ENCODE results near the gene GCAT.

DNA sequence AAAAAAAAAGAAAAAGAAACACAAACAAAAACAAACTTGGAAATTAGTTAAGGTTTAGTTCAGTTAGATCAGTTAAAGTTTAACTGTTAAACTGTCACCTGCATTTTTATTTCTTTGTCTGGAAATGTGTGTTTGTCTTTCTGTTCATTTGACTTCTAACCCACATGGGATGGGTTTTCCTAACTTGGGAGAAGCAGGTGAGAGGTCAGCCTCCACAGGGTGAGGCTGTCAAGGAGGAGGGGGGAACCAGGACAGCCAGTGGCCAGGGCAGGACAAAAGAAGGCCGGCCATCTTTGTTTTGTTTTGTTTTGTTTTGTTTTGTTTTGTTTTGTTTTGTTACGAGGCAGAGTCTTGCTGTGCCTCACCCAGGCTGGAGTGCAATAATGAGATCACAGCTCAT is 13.4 kb upstream of the GCAT start:
- TF ChIP-seq, protein P1, sequence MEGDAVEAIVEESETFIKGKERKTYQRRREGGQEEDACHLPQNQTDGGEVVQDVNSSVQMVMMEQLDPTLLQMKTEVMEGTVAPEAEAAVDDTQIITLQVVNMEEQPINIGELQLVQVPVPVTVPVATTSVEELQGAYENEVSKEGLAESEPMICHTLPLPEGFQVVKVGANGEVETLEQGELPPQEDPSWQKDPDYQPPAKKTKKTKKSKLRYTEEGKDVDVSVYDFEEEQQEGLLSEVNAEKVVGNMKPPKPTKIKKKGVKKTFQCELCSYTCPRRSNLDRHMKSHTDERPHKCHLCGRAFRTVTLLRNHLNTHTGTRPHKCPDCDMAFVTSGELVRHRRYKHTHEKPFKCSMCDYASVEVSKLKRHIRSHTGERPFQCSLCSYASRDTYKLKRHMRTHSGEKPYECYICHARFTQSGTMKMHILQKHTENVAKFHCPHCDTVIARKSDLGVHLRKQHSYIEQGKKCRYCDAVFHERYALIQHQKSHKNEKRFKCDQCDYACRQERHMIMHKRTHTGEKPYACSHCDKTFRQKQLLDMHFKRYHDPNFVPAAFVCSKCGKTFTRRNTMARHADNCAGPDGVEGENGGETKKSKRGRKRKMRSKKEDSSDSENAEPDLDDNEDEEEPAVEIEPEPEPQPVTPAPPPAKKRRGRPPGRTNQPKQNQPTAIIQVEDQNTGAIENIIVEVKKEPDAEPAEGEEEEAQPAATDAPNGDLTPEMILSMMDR (IDR thresholded peaks at IDR 0.05; ENCODE audit: low read length): no peak
- TF ChIP-seq EZH2 (IDR thresholded peaks at IDR 0.05; ENCODE audit: borderline replicate concordance, low read length): no peak
